OCI-LY7 (cell line): Measurements from ENCODE around the gene HTT.

Experiments used
- CTCF ChIP-seq: fragments of 200-600 bp; sonication (generic); conservative IDR thresholded peaks from 2 replicates; pipeline ENCODE4 v1.5.1; 2014; ENCODE audit warnings: mild to moderate bottlenecking, antibody characterized with exemption, low read length, moderate library complexity, mixed read lengths
- EZH2phosphoT487 ChIP-seq: fragments of 200-600 bp; sonication (generic); IDR thresholded peaks from 2 replicates; pipeline ENCODE4 v1.6.1; 2018; ENCODE audit warnings: low read depth, borderline replicate concordance, mild to moderate bottlenecking, mixed run types, antibody characterized with exemption, low read length, moderate library complexity, mixed read lengths

- TF ChIP-seq CTCF (no peak), EZH2phosphoT487 (no peak)
These were observed 39.2 kb upstream of the HTT start for GRCh38 chr4:3035249-3035648.
